Right lobe of liver (tissue), 6 donors: ENCODE data around the gene HOXA3. TPM values are rescaled to one million over a fixed set of nuclear protein-coding genes. Genes with fewer than 3 reads are reported as not detected.

Experiments used
- ATAC-seq, 4 donors: fragments of 200-7000 bp; cut with Tn5 transposase; one replicate each; pipeline ENCODE4 v1.9.1; 2020; ENCODE audit warnings: mild to moderate bottlenecking in 4 of 4, moderate library complexity in 4 of 4
- DNase-seq, 3 donors: peaks; one replicate each; pipeline ENCODE4 v3.0.0-alpha.2; 2020
- H3K27ac ChIP-seq, 3 donors: fragments of 200-600 bp; one replicate each; pipeline ENCODE4 v1.8.0; 2022
- H3K27me3 ChIP-seq, 2 donors: fragments of 200-600 bp; one replicate each; pipeline ENCODE4 v1.8.0; 2022
- H3K36me3 ChIP-seq, 4 donors: fragments of 200-600 bp; sonication (generic) in 1 of 4; one replicate each; pipeline versions ENCODE4 v1.5.1 to v1.8.0; 2017 to 2022; ENCODE audit warnings: control low read depth in 1 of 4
- H3K4me1 ChIP-seq, 4 donors: fragments of 200-600 bp; sonication (generic) in 1 of 4; one replicate each; pipeline versions ENCODE4 v1.5.1 to v1.8.0; 2017 to 2022; ENCODE audit warnings: control low read depth in 1 of 4
- H3K4me3 ChIP-seq, 3 donors: fragments of 200-600 bp; one replicate each; pipeline ENCODE4 v1.8.0; 2022
- H3K9me3 ChIP-seq, 4 donors: fragments of 200-600 bp; sonication (generic) in 1 of 4; one replicate each; pipeline versions ENCODE4 v1.5.1 to v1.8.0; 2017 to 2022; ENCODE audit warnings: control low read depth in 1 of 4
- CTCF ChIP-seq, 4 donors: fragments of 200-600 bp in 3 of 4; fragments of 450-650 bp in 1 of 4; IDR thresholded peaks; one replicate each; pipeline versions ENCODE4 v1.5.1 to v1.8.0; 2016 to 2022; ENCODE audit warnings: antibody characterized with exemption in 4 of 4, mild to moderate bottlenecking in 2 of 4
- POLR2A ChIP-seq: fragments of 450-650 bp; IDR thresholded peaks from one replicate; pipeline ENCODE4 v1.6.1; 2017; ENCODE audit warnings: antibody characterized with exemption, mild to moderate bottlenecking
- WGBS: methylation state at CpG from one replicate; pipeline ENCODE4 v1.1.6; 2018; ENCODE audit warnings: low coverage, low lambda C conversion rate; ENCODE audit not compliant: insufficient coverage; ENCODE audit errors: missing lambda C conversion rate; 5-methylcytosine and 5-hydroxymethylcytosine counted together
- intact Hi-C, 2 donors: fragments of 100-400 bp; cut with DNase I; formaldehyde crosslinking; loops; one replicate each; pipeline versions ENCODE4 v1.11.2 to v1.14.1; 2022
- total RNA-seq, 6 experiments: library from RNA; depleted of rRNA in 2 of 6; stranded (reverse); fragments of >200 nt in 2 of 6; fragmentation: NEBNext Ultra II Directional in 3 of 6; extraction: Animal tissue kit (Norgen Biotek cat#: 25700) in 3 of 6; gene quantifications; one replicate each; pipeline versions ENCODE4 v1.1.0 to v1.2.4, GENCODE V29; 2016 to 2023
- donor health status: DM: no; HTN: yes; CAD: no.
- donor health status: DM: no; HTN: no; CAD: no.
- donor health status: DM: no; HTN: no; CAD: no.
- donor health status: DM: no; HTN: yes; CAD: no.
- donor health status: DM: no; HTN: yes; CAD: no.

Gene HOXA3
- total RNA-seq, 6 experiments from 2014 or later = 0.17 to 0.26 (median 0.25) TPM; not detected in 2

- peak; percentile 64 to 86 (median 81) for TF ChIP-seq CTCF (IDR thresholded peaks at IDR 0.05)
- no peak for TF ChIP-seq POLR2A
- H3K27me3 ChIP-seq = peaks cover 32 to 70% of the 10 kb centered on the region in 2 donors
- peaks cover 0 to 7% (median 4%) of the 10 kb centered on the region in 4 donors for H3K4me1 ChIP-seq
- 0% methylated on average over 40 of the region's 58 CpGs for WGBS
- DNase-seq (peak in 1 of 3 donors; percentile 74), ATAC-seq (peak; percentile 80 to 92 (median 89))
- H3K36me3 ChIP-seq = no peaks in the 10 kb centered on the region
- intact Hi-C loops = loop anchor here in 1 of 2 donors (10.0 kb wide), 1 partner anchor 776 kb away; no protein-coding TSS in a partner anchor
- no peak overlapping the region for H3K27ac ChIP-seq
- H3K4me3 ChIP-seq = peak overlapping the region in 2 of 3 donors; percentile 7 to 37
- no peaks in the 10 kb centered on the region for H3K9me3 ChIP-seq
Observed at GRCh38 chr7:27150568-27151340, 1.6 kb downstream of the HOXA3 start.

DNA sequence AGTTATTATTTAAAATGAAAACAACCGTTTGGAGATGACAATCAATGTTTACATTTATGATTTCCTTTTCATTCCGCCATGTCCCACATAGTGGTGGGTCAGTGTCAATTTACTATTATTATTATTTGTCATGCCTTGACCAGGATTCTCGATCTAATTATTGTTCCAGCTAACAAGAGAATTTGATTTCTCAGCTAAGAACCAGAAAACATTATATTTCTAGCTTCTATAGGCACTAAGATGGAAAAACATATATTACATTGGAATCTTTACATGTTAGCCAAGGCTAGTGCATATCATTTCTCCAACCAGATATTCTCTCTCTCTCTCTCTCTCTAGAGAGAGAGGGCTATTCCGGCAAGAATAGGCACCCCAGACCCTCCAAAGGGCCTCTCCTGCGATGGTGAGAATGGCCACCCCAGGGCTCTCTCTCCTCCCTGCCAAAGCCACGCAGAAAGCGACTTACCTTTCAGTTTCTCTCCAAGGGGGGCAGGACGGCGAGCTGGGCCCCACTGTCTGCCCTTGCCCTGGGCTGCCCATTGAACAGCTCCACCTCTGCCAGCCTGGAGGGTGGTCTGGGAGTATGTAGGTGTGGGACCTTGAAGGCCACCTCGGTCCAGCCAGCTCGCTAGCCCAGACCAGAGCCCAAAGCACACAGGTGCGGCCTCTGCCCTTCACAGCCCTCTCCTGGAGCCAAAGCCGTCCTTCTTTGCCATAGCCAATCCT lies 2.4 kb downstream of the HOXA3 start:
- no peak for DNase-seq
- 33% methylated on average over 8 of the region's 13 CpGs for WGBS
- no peak overlapping the region for H3K27ac ChIP-seq

DNA sequence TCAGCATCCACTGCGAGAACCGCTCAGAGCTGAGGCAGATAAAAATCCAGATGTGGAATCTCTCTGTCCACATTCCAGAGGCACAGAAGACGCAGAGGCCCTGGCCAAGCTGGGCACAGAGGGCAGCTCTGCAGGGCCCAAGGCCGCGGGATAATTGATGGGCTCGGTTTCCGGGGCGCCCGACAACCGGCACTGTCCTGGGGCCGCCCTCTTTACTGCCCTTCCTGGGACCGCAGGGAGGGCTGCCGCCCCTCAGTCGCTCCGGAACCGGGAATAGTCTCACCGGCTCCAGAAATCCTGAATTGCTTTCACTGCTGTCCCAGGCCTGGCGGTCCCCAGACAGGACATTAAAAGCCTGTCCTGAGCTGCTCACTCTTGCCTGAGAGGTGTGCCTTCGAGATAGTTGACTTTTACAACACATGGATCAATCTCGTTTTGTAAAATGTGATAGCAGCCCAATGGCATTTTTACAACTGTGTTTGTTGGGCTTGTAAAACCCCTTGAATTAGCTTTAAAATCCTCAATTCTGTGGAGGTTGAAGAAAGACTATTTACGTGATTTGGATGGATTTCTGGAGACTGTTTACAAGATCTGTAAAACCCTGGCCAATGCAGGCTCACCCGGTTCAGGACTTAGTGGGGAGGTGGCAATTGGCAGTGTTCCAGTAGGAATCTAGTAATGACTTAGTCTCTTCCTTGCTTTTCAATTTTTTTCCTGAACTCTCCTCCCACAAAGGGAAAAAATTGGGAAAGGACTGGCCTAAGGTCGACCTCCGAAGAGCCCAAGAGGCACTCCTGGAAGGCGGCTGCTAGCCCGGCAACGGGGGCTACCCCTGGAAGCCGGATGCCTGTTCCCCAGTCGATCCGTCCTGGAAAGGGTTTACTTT lies 3.4 kb downstream of the HOXA3 start:
- DNase-seq (no peak), ATAC-seq (no peak)
- Histone ChIP-seq H3K27ac (no peak overlapping the region), H3K27me3 (peaks cover 23 to 68% of the 10 kb centered on the region in 2 donors), H3K9me3 (no peaks in the 10 kb centered on the region), H3K36me3 (no peaks in the 10 kb centered on the region), H3K4me1 (peaks cover 0 to 5% (median 3%) of the 10 kb centered on the region in 4 donors), H3K4me3 (no peak overlapping the region)
- intact Hi-C loops = no loop called here
- no peak for TF ChIP-seq CTCF (IDR thresholded peaks at IDR 0.05)
- TF ChIP-seq POLR2A = no peak
- 23% methylated on average over 24 of the region's 30 CpGs for WGBS

More for the DNA sequence above, 2.4 kb downstream of the HOXA3 start:
- H3K4me3 ChIP-seq = peak overlapping the region in 1 of 3 donors; percentile 37
- ATAC-seq = no peak
- peaks cover 0 to 7% (median 4%) of the 10 kb centered on the region in 4 donors for H3K4me1 ChIP-seq
- TF ChIP-seq CTCF (IDR thresholded peaks at IDR 0.05) (no peak), POLR2A (no peak)
- H3K36me3 ChIP-seq = no peaks in the 10 kb centered on the region
- H3K27me3 ChIP-seq = peaks cover 30 to 68% of the 10 kb centered on the region in 2 donors
- intact Hi-C loops = loop anchor here in 1 of 2 donors (10.0 kb wide), 1 partner anchor 775 kb away; no protein-coding TSS in a partner anchor
- H3K9me3 ChIP-seq = no peaks in the 10 kb centered on the region
